Cerebellar nuclear complex (tissue), 1 donor: ENCODE data around the gene ELMO1.

Experiments
- DNase-seq, 2 experiments: peaks; one replicate each; lab custom pipeline; 2025; lab: John Stamatoyannopoulos, UW

Gene ELMO1

GRCh38 chr7:37467002-37467401 lies 18.3 kb upstream of the ELMO1 start:
- DNase-seq, result no peak

- no peak for DNase-seq
Observed at GRCh38 chr7:37462138-37462537, 13.5 kb upstream of the ELMO1 start.

- DNase-seq, result no peak
Observed at GRCh38 chr7:37455081-37455480, 6.4 kb upstream of the ELMO1 start.

GRCh38 chr7:37452346-37452745 lies 3.7 kb upstream of the ELMO1 start:
- DNase-seq, result no peak

GRCh38 chr7:37450035-37450434 lies 1.4 kb upstream of the ELMO1 start:
- DNase-seq, result no peak

GRCh38 chr7:37449621-37450020 lies 957 bp upstream of the ELMO1 start:
- DNase-seq, result no peak

GRCh38 chr7:37448011-37448635 lies 541 bp downstream of the ELMO1 start:
- no peak for DNase-seq

- DNase-seq, result no peak
Observed at GRCh38 chr7:37446371-37446770, 2.3 kb downstream of the ELMO1 start.

- no peak for DNase-seq
Observed at GRCh38 chr7:37445790-37446189, 2.9 kb downstream of the ELMO1 start.

GRCh38 chr7:37445064-37445723 lies 3.5 kb downstream of the ELMO1 start:
- DNase-seq, result no peak

GRCh38 chr7:37443627-37444026 lies 5.0 kb downstream of the ELMO1 start:
- DNase-seq, result no peak

GRCh38 chr7:37442268-37442667 lies 6.4 kb downstream of the ELMO1 start:
- no peak for DNase-seq

- DNase-seq, result no peak
Observed at GRCh38 chr7:37441816-37442215, 6.8 kb downstream of the ELMO1 start.

GRCh38 chr7:37441386-37441760 lies 7.3 kb downstream of the ELMO1 start:
- DNase-seq, result no peak

GRCh38 chr7:37440738-37441385 lies 7.8 kb downstream of the ELMO1 start:
- DNase-seq, result no peak

- DNase-seq, result no peak
Observed at GRCh38 chr7:37439653-37440026, 9.0 kb downstream of the ELMO1 start.

GRCh38 chr7:37438906-37439652 lies 9.6 kb downstream of the ELMO1 start:
- DNase-seq, result no peak

- no peak for DNase-seq
Observed at GRCh38 chr7:37435156-37435855, 13.4 kb downstream of the ELMO1 start.

- no peak for DNase-seq
Observed at GRCh38 chr7:37434529-37434928, 14.1 kb downstream of the ELMO1 start.

GRCh38 chr7:37433166-37433565 lies 15.5 kb downstream of the ELMO1 start:
- DNase-seq, result no peak

- DNase-seq, result no peak
Observed at GRCh38 chr7:37432281-37432920, 16.3 kb downstream of the ELMO1 start.

- no peak for DNase-seq
Observed at GRCh38 chr7:37431413-37431812, 17.3 kb downstream of the ELMO1 start.
